HEK293 (cell line): Measurements from ENCODE around the gene DNAJC13.

Experiments used
- BCL11A ChIP-seq: fragments of 450-650 bp; formaldehyde crosslinking; IDR thresholded peaks from 2 replicates; pipeline ENCODE4 v1.5.1; 2016; ENCODE audit warnings: low read depth, missing biosample characterization, missing genetic modification characterization
- CTCF ChIP-seq: fragments of 450-650 bp; formaldehyde crosslinking; IDR thresholded peaks from 2 replicates; pipeline ENCODE4 v1.5.1; 2016; ENCODE audit warnings: missing biosample characterization, missing genetic modification characterization
- IKZF3 ChIP-seq: fragments of 450-650 bp; IDR thresholded peaks from 2 replicates; pipeline ENCODE4 v1.5.0; 2018; ENCODE audit warnings: missing biosample characterization, mild to moderate bottlenecking, missing genetic modification characterization, moderate library complexity
- SP2 ChIP-seq: fragments of 450-650 bp; formaldehyde crosslinking; IDR thresholded peaks from 2 replicates; pipeline ENCODE4 v1.5.1; 2016; ENCODE audit warnings: missing biosample characterization, missing genetic modification characterization
- ZFP41 ChIP-seq: fragments of 450-650 bp; formaldehyde crosslinking; IDR thresholded peaks from 2 replicates; pipeline ENCODE4 v1.5.1; 2016; ENCODE audit warnings: missing biosample characterization, missing genetic modification characterization, borderline replicate concordance
- ZNF175 ChIP-seq: fragments of 450-650 bp; formaldehyde crosslinking; IDR thresholded peaks from 2 replicates; pipeline ENCODE4 v1.5.1; 2016; ENCODE audit warnings: missing biosample characterization, missing genetic modification characterization
- ZNF747 ChIP-seq: fragments of 450-650 bp; formaldehyde crosslinking; IDR thresholded peaks from 2 replicates; pipeline ENCODE4 v1.5.1; 2016; ENCODE audit warnings: missing biosample characterization, missing genetic modification characterization

GRCh38 chr3:132401255-132401654 lies 16.0 kb upstream of the DNAJC13 start:
- no peak for TF ChIP-seq CTCF (tag by site-specific recombination)
- TF ChIP-seq BCL11A: no peak
- TF ChIP-seq IKZF3: no peak
- TF ChIP-seq ZFP41 (tag by site-specific recombination): no peak
- TF ChIP-seq ZNF747 (tag by site-specific recombination): no peak
- TF ChIP-seq SP2 (tag by site-specific recombination): no peak
- TF ChIP-seq ZNF175 (tag by site-specific recombination): no peak
